K562 (cell line): Measurements from ENCODE around the gene GTF3C1.

Experiments used
- CREB3L1 ChIP-seq: fragments of 450-650 bp; IDR thresholded peaks from 2 replicates; pipeline ENCODE4 v1.6.1; 2014; ENCODE audit warnings: low read depth, mild to moderate bottlenecking, moderate library complexity, borderline replicate concordance
- CTCF ChIP-seq, 3 experiments: IDR thresholded peaks in 2 of 3; conservative IDR thresholded peaks in 1 of 3; 2 replicates each; pipeline ENCODE4 v1.5.1; 2011 to 2012; ENCODE audit warnings: low read length in 3 of 3, mild to moderate bottlenecking in 3 of 3, control low read depth in 2 of 3, improper control_type of control experiment in 1 of 3, inconsistent platforms in 1 of 3, low read depth in 1 of 3, mixed read lengths in 1 of 3, moderate library complexity in 1 of 3; ENCODE audit not compliant: insufficient read depth in 2 of 3
- KLF13 ChIP-seq: fragments of 450-650 bp; IDR thresholded peaks from 2 replicates; pipeline ENCODE4 v1.6.1; 2016; ENCODE audit warnings: missing genetic modification characterization, low read depth, mild to moderate bottlenecking, missing compliant biosample characterization, moderate library complexity, borderline replicate concordance
- SMAD3 ChIP-seq: fragments of 450-650 bp; formaldehyde crosslinking; conservative IDR thresholded peaks from 2 replicates; pipeline ENCODE4 v1.4.0; 2020; ENCODE audit warnings: mild to moderate bottlenecking

- no peak for TF ChIP-seq KLF13 (tag)
- no peak for TF ChIP-seq CTCF (IDR thresholded peaks at IDR 0.05 in 2 of 3, conservative IDR thresholded peaks at IDR 0.05 in 1 of 3; ENCODE audit: insufficient read depth in 2 of 3, low read depth in 1 of 3, low read length in 3 of 3)
- no peak for TF ChIP-seq CREB3L1
- no peak for TF ChIP-seq SMAD3 (CRISPR knock-in tag)
Observed at GRCh38 chr16:27551036-27551435, 1.3 kb upstream of the GTF3C1 start.
